HEK293 (cell line): ENCODE data around the gene KCNIP4.

Experiments used
- CTCF ChIA-PET: fragments of 350-600 bp; formaldehyde crosslinking; extraction: SDS; loops from one replicate; lab custom pipeline; 2021; ENCODE audit warnings: antibody characterized with exemption; lab: Yijun Ruan, JAX
- POLR2A ChIA-PET: fragments of 300-600 bp; formaldehyde crosslinking; extraction: SDS; loops from one replicate; lab custom pipeline; 2020; ENCODE audit warnings: antibody characterized with exemption, inconsistent platforms; lab: Yijun Ruan, JAX
- H3K27ac ChIP-seq: fragments of 200-500 bp; sonication (Bioruptor generic); 2 replicates; pipeline ENCODE4 v1.5.1; 2014; ENCODE audit warnings: low read depth, low read length, control low read depth, inconsistent platforms; ENCODE audit errors: extremely low read depth
- H3K36me3 ChIP-seq, 2 experiments: fragments of 200-500 bp in 1 of 2; sonication (Bioruptor generic) in 1 of 2; 1 replicate in 1 of 2; 2 replicates in 1 of 2; pipeline ENCODE4 v1.5.1; 2014 to 2017; ENCODE audit warnings: inconsistent platforms in 2 of 2, low read length in 2 of 2; ENCODE audit not compliant: control insufficient read depth in 2 of 2, insufficient read depth in 1 of 2
- H3K4me1 ChIP-seq: fragments of 200-500 bp; sonication (Bioruptor generic); 2 replicates; pipeline ENCODE4 v1.5.1; 2014; ENCODE audit warnings: mild to moderate bottlenecking, low read length, inconsistent platforms; ENCODE audit not compliant: control insufficient read depth, insufficient read depth
- H3K4me3 ChIP-seq: 2 replicates; pipeline ENCODE4 v1.5.1; 2011; ENCODE audit warnings: low read depth, mild to moderate bottlenecking, control low read depth, low read length, moderate library complexity
- H3K9me3 ChIP-seq: fragments of 200-500 bp; sonication (Bioruptor generic); 2 replicates; pipeline ENCODE4 v1.5.1; 2014; ENCODE audit warnings: low read depth, low read length, inconsistent platforms; ENCODE audit not compliant: control insufficient read depth, insufficient read depth
- BCL11B ChIP-seq: fragments of 450-650 bp; formaldehyde crosslinking; IDR thresholded peaks from 2 replicates; pipeline ENCODE4 v1.5.1; 2016; ENCODE audit warnings: low read depth, missing biosample characterization, missing genetic modification characterization
- GLI4 ChIP-seq: fragments of 450-650 bp; formaldehyde crosslinking; IDR thresholded peaks from 2 replicates; pipeline ENCODE4 v1.5.1; 2016; ENCODE audit warnings: missing biosample characterization, missing genetic modification characterization
- SETDB1 ChIP-seq: IDR thresholded peaks from one replicate; pipeline ENCODE4 v1.6.1; 2017; ENCODE audit warnings: mild to moderate bottlenecking, low read length, moderate library complexity, mixed read lengths; ENCODE audit not compliant: insufficient read length
- ZBTB21 ChIP-seq: fragments of 450-650 bp; formaldehyde crosslinking; IDR thresholded peaks from 2 replicates; pipeline ENCODE4 v1.5.1; 2017; ENCODE audit warnings: missing biosample characterization, missing genetic modification characterization
- ZIC2 ChIP-seq: fragments of 450-650 bp; formaldehyde crosslinking; IDR thresholded peaks from 2 replicates; pipeline ENCODE4 v1.5.1; 2016; ENCODE audit warnings: missing biosample characterization, missing genetic modification characterization
- ZNF202 ChIP-seq: fragments of 450-650 bp; formaldehyde crosslinking; IDR thresholded peaks from 2 replicates; pipeline ENCODE4 v1.5.1; 2016; ENCODE audit warnings: missing biosample characterization, missing genetic modification characterization, borderline replicate concordance
- ZNF341 ChIP-seq: fragments of 450-650 bp; formaldehyde crosslinking; IDR thresholded peaks from 2 replicates; pipeline ENCODE4; 2016; ENCODE audit warnings: low read depth, missing biosample characterization, missing genetic modification characterization
- ZNF366 ChIP-seq: fragments of 450-650 bp; formaldehyde crosslinking; conservative IDR thresholded peaks from 2 replicates; pipeline ENCODE4 v1.5.1; 2016; ENCODE audit warnings: missing biosample characterization, missing genetic modification characterization
- ZNF473 ChIP-seq: fragments of 450-650 bp; formaldehyde crosslinking; IDR thresholded peaks from 2 replicates; pipeline ENCODE4 v1.5.1; 2017; ENCODE audit warnings: missing biosample characterization, missing genetic modification characterization
- ZNF558 ChIP-seq: fragments of 450-650 bp; formaldehyde crosslinking; IDR thresholded peaks from 2 replicates; pipeline ENCODE4 v1.5.1; 2016; ENCODE audit warnings: missing biosample characterization, missing genetic modification characterization
- ZNF658 ChIP-seq: fragments of 450-650 bp; formaldehyde crosslinking; IDR thresholded peaks from 2 replicates; pipeline ENCODE4; 2016; ENCODE audit warnings: missing biosample characterization, missing genetic modification characterization
- ZNF747 ChIP-seq: fragments of 450-650 bp; formaldehyde crosslinking; IDR thresholded peaks from 2 replicates; pipeline ENCODE4 v1.5.1; 2016; ENCODE audit warnings: missing biosample characterization, missing genetic modification characterization
- ZSCAN16 ChIP-seq: fragments of 450-650 bp; formaldehyde crosslinking; IDR thresholded peaks from 2 replicates; pipeline ENCODE4 v1.5.1; 2016; ENCODE audit warnings: missing biosample characterization, missing genetic modification characterization
- TF ChIP-seq, protein P1 (sequence below): fragments of 450-650 bp; formaldehyde crosslinking; IDR thresholded peaks from 2 replicates; pipeline ENCODE4 v1.5.1; 2016; ENCODE audit warnings: missing biosample characterization, missing genetic modification characterization, low read depth
- TF ChIP-seq, protein P2 (sequence below): fragments of 450-650 bp; formaldehyde crosslinking; IDR thresholded peaks from 2 replicates; pipeline ENCODE4 v1.5.1; 2016; ENCODE audit warnings: missing biosample characterization, missing genetic modification characterization
- TF ChIP-seq, protein P3 (sequence below): fragments of 450-650 bp; formaldehyde crosslinking; IDR thresholded peaks from 2 replicates; pipeline ENCODE4 v1.5.1; 2016; ENCODE audit warnings: missing biosample characterization, missing genetic modification characterization
- TF ChIP-seq, protein P4 (sequence below): fragments of 450-650 bp; formaldehyde crosslinking; IDR thresholded peaks from 2 replicates; pipeline ENCODE4 v1.5.1; 2016; ENCODE audit warnings: missing biosample characterization, missing genetic modification characterization
- TF ChIP-seq, protein P5 (sequence below): fragments of 450-650 bp; formaldehyde crosslinking; IDR thresholded peaks from 2 replicates; pipeline ENCODE4 v1.5.1; 2017; ENCODE audit warnings: missing biosample characterization, missing genetic modification characterization

The KCNIP4 gene

DNA sequence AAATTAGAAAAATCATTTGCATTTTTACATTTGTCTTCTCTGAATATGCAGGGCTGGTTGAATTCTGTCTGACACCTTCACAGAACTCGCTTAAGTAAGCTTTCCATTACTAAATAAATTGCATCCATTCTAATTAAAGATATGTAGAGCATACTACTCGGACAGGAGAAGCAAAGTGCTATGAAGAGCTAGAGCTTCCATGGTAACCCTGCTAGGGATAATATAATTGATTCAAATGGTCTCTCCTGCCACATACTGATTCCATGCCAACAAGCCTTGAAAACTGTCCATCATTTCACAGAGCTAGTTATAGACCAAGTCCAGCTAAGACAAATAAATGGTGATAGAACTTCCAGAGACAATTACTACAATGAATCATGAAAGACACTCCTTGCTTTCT lies 571.5 kb downstream of the KCNIP4 start (continued):
- TF ChIP-seq, protein P1, sequence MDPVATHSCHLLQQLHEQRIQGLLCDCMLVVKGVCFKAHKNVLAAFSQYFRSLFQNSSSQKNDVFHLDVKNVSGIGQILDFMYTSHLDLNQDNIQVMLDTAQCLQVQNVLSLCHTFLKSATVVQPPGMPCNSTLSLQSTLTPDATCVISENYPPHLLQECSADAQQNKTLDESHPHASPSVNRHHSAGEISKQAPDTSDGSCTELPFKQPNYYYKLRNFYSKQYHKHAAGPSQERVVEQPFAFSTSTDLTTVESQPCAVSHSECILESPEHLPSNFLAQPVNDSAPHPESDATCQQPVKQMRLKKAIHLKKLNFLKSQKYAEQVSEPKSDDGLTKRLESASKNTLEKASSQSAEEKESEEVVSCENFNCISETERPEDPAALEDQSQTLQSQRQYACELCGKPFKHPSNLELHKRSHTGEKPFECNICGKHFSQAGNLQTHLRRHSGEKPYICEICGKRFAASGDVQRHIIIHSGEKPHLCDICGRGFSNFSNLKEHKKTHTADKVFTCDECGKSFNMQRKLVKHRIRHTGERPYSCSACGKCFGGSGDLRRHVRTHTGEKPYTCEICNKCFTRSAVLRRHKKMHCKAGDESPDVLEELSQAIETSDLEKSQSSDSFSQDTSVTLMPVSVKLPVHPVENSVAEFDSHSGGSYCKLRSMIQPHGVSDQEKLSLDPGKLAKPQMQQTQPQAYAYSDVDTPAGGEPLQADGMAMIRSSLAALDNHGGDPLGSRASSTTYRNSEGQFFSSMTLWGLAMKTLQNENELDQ (tag by site-specific recombination): no peak
- no peak for TF ChIP-seq GLI4 (tag by site-specific recombination)
- TF ChIP-seq ZNF202: no peak
- no peak for TF ChIP-seq ZIC2 (tag by site-specific recombination)
- no peak for TF ChIP-seq ZBTB21 (tag by site-specific recombination)
- TF ChIP-seq BCL11B (tag by site-specific recombination): no peak
- TF ChIP-seq, all 188 proteins: peak for 0

DNA sequence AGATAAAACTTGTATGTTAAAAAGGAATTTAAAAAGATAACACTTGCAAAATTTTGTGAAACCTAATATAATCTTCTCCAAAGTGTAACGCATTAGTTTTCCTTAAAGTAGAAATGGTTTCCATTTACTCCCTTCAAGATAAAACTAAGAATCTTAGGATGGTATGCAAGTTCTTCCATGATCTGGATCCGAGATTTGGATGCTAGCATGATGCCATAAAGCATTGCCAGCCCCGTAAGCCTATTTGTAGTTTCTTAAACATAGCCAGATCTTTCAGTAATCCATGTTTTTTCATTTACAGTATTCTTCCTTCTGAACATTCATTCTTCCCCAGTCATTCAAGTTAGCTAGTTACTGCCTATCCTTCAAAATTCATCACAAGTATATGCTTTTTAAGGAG lies 572.4 kb downstream of the KCNIP4 start:
- Histone ChIP-seq H3K27ac (no peak overlapping the region), H3K36me3 (no peaks in the 10 kb centered on the region), H3K4me1 (no peaks in the 10 kb centered on the region), H3K9me3 (no peaks in the 10 kb centered on the region), H3K4me3 (no peak overlapping the region)
- TF ChIP-seq, protein P2, sequence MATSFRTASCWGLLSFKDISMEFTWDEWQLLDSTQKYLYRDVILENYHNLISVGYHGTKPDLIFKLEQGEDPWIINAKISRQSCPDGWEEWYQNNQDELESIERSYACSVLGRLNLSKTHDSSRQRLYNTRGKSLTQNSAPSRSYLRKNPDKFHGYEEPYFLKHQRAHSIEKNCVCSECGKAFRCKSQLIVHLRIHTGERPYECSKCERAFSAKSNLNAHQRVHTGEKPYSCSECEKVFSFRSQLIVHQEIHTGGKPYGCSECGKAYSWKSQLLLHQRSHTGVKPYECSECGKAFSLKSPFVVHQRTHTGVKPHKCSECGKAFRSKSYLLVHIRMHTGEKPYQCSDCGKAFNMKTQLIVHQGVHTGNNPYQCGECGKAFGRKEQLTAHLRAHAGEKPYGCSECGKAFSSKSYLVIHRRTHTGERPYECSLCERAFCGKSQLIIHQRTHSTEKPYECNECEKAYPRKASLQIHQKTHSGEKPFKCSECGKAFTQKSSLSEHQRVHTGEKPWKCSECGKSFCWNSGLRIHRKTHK (tag by site-specific recombination): no peak
- TF ChIP-seq ZNF473 (no peak), ZNF747 (tag by site-specific recombination) (no peak), ZNF658 (tag by site-specific recombination) (no peak), ZSCAN16 (tag by site-specific recombination) (no peak), ZNF366 (tag by site-specific recombination) (no peak), SETDB1 (no peak), ZNF341 (no peak), ZNF558 (no peak)
- TF ChIP-seq, protein P3, sequence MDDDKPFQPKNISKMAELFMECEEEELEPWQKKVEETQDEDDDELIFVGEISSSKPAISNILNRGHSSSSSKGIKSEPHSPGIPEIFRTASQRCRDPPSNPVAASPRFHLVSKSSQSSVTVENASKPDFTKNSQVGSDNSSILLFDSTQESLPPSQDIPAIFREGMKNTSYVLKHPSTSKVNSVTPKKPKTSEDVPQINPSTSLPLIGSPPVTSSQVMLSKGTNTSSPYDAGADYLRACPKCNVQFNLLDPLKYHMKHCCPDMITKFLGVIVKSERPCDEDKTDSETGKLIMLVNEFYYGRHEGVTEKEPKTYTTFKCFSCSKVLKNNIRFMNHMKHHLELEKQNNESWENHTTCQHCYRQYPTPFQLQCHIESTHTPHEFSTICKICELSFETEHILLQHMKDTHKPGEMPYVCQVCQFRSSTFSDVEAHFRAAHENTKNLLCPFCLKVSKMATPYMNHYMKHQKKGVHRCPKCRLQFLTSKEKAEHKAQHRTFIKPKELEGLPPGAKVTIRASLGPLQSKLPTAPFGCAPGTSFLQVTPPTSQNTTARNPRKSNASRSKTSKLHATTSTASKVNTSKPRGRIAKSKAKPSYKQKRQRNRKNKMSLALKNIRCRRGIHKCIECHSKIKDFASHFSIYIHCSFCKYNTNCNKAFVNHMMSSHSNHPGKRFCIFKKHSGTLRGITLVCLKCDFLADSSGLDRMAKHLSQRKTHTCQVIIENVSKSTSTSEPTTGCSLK: no peak
- TF ChIP-seq, protein P4, sequence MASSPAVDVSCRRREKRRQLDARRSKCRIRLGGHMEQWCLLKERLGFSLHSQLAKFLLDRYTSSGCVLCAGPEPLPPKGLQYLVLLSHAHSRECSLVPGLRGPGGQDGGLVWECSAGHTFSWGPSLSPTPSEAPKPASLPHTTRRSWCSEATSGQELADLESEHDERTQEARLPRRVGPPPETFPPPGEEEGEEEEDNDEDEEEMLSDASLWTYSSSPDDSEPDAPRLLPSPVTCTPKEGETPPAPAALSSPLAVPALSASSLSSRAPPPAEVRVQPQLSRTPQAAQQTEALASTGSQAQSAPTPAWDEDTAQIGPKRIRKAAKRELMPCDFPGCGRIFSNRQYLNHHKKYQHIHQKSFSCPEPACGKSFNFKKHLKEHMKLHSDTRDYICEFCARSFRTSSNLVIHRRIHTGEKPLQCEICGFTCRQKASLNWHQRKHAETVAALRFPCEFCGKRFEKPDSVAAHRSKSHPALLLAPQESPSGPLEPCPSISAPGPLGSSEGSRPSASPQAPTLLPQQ (tag by site-specific recombination): no peak
- TF ChIP-seq, protein P5, sequence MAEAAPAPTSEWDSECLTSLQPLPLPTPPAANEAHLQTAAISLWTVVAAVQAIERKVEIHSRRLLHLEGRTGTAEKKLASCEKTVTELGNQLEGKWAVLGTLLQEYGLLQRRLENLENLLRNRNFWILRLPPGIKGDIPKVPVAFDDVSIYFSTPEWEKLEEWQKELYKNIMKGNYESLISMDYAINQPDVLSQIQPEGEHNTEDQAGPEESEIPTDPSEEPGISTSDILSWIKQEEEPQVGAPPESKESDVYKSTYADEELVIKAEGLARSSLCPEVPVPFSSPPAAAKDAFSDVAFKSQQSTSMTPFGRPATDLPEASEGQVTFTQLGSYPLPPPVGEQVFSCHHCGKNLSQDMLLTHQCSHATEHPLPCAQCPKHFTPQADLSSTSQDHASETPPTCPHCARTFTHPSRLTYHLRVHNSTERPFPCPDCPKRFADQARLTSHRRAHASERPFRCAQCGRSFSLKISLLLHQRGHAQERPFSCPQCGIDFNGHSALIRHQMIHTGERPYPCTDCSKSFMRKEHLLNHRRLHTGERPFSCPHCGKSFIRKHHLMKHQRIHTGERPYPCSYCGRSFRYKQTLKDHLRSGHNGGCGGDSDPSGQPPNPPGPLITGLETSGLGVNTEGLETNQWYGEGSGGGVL: no peak
- POLR2A ChIA-PET: no interaction called here
- CTCF ChIA-PET: no interaction called here
